ENCODE measurements around the gene FMN1. TPM values are rescaled to one million over a fixed set of nuclear protein-coding genes. Genes with fewer than 3 reads are reported as not detected.

FMN1 gene
- total RNA-seq, 2 donors from 2014 or later = 2.4 to 3.1 TPM

GRCh38 chr15:32959077-32959476 lies 235.4 kb downstream of the FMN1 start:
- Histone ChIP-seq H3K4me3 (no peak overlapping the region), H3K4me1 (no peaks in the 10 kb centered on the region), H3K9me3 (no peaks in the 10 kb centered on the region), H3K27me3 (no peaks in the 10 kb centered on the region), H3K36me3 (no peaks in the 10 kb centered on the region), H3K27ac (no peak overlapping the region)
- no peak for DNase-seq (ENCODE audit: low spot score)
- TF ChIP-seq CTCF (IDR thresholded peaks at IDR 0.05) = no peak

- Histone ChIP-seq H3K27me3 (no peaks in the 10 kb centered on the region), H3K27ac (no peak overlapping the region), H3K36me3 (no peaks in the 10 kb centered on the region), H3K9me3 (no peaks in the 10 kb centered on the region), H3K4me3 (no peak overlapping the region), H3K4me1 (no peaks in the 10 kb centered on the region)
- TF ChIP-seq CTCF (IDR thresholded peaks at IDR 0.05) = no peak
- DNase-seq (ENCODE audit: low spot score) = no peak
Observed at GRCh38 chr15:32957219-32957618, 237.3 kb downstream of the FMN1 start.

GRCh38 chr15:32956711-32957110 lies 237.8 kb downstream of the FMN1 start:
- Histone ChIP-seq H3K36me3 (no peaks in the 10 kb centered on the region), H3K4me3 (no peak overlapping the region), H3K27me3 (no peaks in the 10 kb centered on the region), H3K9me3 (no peaks in the 10 kb centered on the region), H3K4me1 (no peaks in the 10 kb centered on the region), H3K27ac (no peak overlapping the region)
- TF ChIP-seq CTCF (IDR thresholded peaks at IDR 0.05) = no peak
- no peak for DNase-seq (ENCODE audit: low spot score)

GRCh38 chr15:32956006-32956405 lies 238.5 kb downstream of the FMN1 start:
- Histone ChIP-seq H3K36me3 (no peaks in the 10 kb centered on the region), H3K27ac (no peak overlapping the region), H3K4me1 (no peaks in the 10 kb centered on the region), H3K27me3 (no peaks in the 10 kb centered on the region), H3K9me3 (no peaks in the 10 kb centered on the region), H3K4me3 (no peak overlapping the region)
- TF ChIP-seq CTCF (IDR thresholded peaks at IDR 0.05) = peak in 1 of 2 donors; percentile 47
- no peak for DNase-seq (ENCODE audit: low spot score)

GRCh38 chr15:32953533-32953910 lies 241.0 kb downstream of the FMN1 start:
- Histone ChIP-seq H3K4me1 (no peaks in the 10 kb centered on the region), H3K27me3 (no peaks in the 10 kb centered on the region), H3K9me3 (peaks cover 0 to 4% of the 10 kb centered on the region in 2 donors), H3K27ac (no peak overlapping the region), H3K4me3 (no peak overlapping the region), H3K36me3 (no peaks in the 10 kb centered on the region)
- no peak for DNase-seq (ENCODE audit: low spot score)
- TF ChIP-seq CTCF (IDR thresholded peaks at IDR 0.05) = no peak

GRCh38 chr15:32952901-32953532 lies 241.5 kb downstream of the FMN1 start:
- H3K36me3 ChIP-seq = no peaks in the 10 kb centered on the region
- DNase-seq (ENCODE audit: low spot score) = no peak
- no peak for TF ChIP-seq CTCF (IDR thresholded peaks at IDR 0.05)

More at GRCh38 chr15:32952901-32953532, 241.5 kb downstream of the FMN1 start:
- Histone ChIP-seq H3K27ac (no peak overlapping the region), H3K4me3 (no peak overlapping the region), H3K27me3 (no peaks in the 10 kb centered on the region), H3K9me3 (peaks cover 0 to 4% of the 10 kb centered on the region in 2 donors), H3K4me1 (no peaks in the 10 kb centered on the region)

Measured in right atrium auricular region (tissue), 2 donors.